D721Med (cell line): ENCODE data around the gene PPM1H.

ENCODE experiments used
- DNase-seq: peaks from one replicate; pipeline ENCODE4 v3.0.0; 2011; ENCODE audit warnings: low spot score; ENCODE audit not compliant: insufficient read length
- FAIRE-seq: peaks from 2 replicates; lab custom pipeline; 2011; peaks lifted over from hg19 to GRCh38; lab: Jason Lieb, UNC
- TF ChIP-seq, protein P1 (sequence below): IDR thresholded peaks from 2 replicates; pipeline ENCODE4 v1.5.1; 2012; ENCODE audit warnings: mild to moderate bottlenecking, control low read depth; ENCODE audit not compliant: insufficient read depth; ENCODE audit errors: missing control alignments

The PPM1H gene

DNA sequence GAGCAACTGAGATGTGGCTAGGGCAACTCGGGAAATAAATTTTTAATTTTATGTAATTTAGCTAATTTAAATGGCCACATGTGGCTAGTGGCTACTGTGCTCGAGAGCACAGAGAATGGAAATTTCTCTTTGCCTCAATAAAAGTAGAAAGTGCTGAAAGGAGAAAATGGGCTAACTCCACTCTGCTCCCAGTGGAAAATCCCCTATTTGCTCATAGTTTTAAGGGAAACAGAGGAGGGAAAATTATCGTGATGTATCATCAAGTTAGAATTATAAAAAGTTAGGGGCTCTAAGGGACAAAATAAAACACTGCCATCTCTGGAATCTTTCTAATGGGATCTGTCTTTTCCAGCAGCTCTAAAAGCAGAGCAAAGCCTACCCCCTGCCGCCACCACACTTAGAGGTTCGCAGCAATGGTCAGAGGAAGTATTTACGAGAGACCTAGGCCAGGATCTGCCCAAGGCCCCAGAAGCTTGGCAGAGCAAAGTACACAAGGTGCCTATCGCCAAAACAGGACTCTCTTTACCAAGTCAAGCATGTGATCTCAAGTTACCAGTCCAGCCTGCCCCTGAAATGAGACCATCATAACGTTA, 220.7 kb downstream of the PPM1H start:
- DNase-seq (no peak), FAIRE-seq (no peak)
- TF ChIP-seq, protein P1, sequence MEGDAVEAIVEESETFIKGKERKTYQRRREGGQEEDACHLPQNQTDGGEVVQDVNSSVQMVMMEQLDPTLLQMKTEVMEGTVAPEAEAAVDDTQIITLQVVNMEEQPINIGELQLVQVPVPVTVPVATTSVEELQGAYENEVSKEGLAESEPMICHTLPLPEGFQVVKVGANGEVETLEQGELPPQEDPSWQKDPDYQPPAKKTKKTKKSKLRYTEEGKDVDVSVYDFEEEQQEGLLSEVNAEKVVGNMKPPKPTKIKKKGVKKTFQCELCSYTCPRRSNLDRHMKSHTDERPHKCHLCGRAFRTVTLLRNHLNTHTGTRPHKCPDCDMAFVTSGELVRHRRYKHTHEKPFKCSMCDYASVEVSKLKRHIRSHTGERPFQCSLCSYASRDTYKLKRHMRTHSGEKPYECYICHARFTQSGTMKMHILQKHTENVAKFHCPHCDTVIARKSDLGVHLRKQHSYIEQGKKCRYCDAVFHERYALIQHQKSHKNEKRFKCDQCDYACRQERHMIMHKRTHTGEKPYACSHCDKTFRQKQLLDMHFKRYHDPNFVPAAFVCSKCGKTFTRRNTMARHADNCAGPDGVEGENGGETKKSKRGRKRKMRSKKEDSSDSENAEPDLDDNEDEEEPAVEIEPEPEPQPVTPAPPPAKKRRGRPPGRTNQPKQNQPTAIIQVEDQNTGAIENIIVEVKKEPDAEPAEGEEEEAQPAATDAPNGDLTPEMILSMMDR, result no peak

DNA sequence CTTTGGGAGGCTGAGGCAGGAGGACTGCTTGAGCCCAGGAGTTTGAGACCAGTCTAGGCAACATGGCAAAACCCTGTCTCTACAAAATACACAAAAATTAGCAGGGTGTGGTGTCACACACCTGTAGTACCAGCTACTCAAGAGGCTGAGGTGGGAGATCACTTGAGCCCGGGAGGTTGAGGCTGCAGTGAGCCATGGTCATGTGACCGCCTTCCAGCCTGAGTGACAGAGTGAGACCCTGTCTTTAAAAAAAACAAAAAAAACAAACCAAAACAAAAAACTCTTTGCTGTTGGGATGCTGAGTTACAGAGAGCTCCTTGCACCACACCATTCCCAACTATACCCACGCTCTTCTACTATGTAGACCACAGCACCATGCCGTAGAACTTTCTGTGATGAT, 221.2 kb downstream of the PPM1H start:
- no peak for FAIRE-seq
- DNase-seq, result no peak
- TF ChIP-seq, protein P1, result no peak

DNA sequence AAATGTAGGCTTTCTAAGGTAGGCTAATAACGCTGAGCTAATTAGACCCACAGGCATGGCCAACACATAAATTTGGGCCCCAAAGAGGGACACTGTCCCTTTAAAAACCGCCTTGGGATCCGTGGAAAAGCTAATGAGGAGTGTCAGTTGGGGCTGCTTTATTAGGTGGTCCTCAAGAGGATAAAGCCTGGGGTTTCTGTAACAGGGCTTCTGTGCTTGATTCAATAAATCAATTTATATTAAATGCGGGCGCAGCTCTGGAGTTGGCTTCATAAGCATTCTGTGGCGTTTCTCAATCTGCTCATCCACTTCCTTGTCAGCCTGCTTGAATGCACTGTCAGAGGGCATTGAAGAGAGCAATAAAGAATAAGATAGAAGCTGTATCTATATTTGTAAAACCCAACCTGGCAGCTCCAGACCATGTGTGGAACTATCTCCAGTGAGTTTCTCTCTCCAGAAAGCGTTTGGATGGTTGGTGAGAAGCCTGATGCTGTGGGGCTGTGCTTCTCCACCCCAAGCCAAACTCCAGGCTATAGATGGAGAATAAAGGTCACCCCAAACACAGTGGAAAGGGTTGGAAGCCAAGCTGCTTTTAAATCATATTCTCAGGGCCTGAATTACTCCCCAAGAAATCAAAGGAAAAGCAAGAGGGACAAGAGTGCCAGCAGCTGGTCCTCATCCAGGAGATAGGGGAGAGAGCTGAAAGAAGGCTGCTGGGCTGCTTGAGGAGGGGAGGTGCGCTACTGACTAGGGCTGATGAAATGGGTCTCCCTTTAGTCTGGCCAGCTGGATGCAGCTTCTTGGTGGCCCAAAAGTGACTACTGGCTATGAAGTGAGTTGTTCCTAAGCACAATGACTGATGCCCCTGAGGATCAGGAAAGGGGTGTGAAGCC, 222.0 kb downstream of the PPM1H start:
- DNase-seq, result no peak
- TF ChIP-seq, protein P1, result no peak
- FAIRE-seq, result no peak

DNA sequence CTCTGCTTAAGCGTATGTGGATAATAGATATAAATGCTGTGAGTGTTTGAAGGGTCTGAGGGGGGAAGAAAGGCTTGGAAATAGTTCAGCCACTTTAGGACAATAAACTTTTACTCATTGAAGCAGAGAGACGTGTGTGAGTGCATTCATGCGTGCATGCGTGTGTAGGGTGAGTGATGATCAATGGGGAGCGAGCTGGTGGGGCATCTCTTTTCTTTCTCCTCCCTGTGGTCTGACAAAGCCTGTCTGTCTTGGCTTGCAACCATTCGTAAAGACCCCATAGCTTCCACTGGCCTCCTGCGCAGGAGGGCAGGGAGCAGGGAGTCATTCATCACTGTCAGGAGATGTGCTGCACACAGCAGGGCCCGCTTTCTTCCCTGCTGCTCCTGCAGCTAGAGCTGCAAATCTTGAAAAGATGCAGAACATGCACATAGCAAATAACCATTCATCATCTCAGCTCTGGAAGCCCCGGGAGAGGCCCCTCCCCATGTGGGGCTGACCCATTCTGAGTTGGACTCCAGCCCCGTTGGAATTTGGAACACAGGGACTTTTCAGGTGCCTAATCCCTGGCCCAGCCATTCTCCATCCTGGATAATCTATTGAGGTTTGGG, 223.2 kb downstream of the PPM1H start:
- no peak for FAIRE-seq
- TF ChIP-seq, protein P1, result no peak

DNA sequence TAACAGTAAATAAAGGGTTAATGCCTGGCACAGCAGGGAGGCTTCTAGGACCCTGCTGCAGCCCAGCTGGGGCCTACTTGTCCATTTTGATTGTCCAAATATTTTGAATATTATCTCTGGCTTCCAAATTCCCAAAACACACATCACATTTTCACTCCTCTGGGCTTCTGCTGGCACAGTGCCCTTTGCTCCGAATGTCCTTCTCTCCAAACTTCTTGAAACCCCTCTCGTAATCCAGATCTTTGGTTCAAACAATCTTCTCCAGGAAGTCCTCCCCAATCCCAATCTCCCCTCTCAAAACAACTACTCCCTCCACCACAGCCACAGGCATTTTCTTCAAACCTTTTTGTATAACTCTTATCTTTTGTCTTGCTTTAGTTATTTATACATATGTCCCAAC, 225.6 kb downstream of the PPM1H start:
- no peak for DNase-seq
- no peak for FAIRE-seq
- TF ChIP-seq, protein P1, result no peak

More for the DNA sequence above, 223.2 kb downstream of the PPM1H start:
- DNase-seq, result no peak

DNA sequence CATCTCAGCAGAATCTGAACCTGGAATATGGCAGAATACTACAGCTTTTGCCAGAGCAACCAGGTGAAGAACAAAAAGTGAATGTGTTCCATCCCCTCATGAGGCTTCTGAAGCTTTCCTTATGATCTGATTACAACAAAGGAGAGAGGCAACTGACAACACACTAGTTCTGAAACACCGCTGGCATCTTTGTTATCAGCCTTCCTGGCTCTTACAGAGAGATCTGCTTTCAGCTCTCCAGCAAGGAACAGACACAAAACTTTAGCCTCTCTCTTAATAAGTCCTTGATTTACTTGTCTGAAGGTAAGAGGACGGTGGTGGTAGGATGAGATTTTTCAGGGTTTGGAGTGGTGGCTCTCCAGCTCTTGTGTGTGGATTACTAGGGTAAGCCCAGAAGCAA, 227.0 kb downstream of the PPM1H start:
- DNase-seq (no peak), FAIRE-seq (no peak)
- TF ChIP-seq, protein P1, result no peak
